Eye (tissue), 1 donor: ENCODE results near the gene UMAD1.
A peak's percentile ranks its signal among the peaks of the same experiment; 100 is the strongest.
"Not testable (repeated sequence)": the region's sequence is repeated elsewhere in the genome, so short reads cannot be mapped to it uniquely, and the experiment has no call there.

ENCODE experiments used
- DNase-seq: peaks from one replicate; pipeline ENCODE4 v3.0.0-alpha.2; 2015

The UMAD1 gene

GRCh38 chr7:7805511-7806153 is 165.1 kb downstream of the UMAD1 start:
- no peak for DNase-seq

- no peak for DNase-seq
Measured at GRCh38 chr7:7808156-7808555, 167.6 kb downstream of the UMAD1 start.

DNA sequence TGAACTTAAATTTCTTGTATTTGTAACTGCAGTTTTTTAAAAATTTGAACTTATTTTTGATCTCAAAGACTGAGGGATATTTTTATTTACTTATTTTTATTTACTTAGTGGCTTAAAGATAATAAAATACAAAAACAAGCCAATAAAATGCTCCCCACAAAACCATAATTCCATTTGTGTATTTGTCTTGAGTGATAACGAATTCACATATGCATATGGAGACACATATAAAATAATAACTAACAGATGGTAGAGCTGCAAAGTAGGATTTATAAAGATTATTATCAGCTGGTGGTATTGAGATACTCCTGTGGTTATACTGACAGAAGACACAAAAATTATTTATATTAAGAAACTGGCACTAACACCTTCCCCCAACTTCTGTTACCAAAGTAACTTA is 168.1 kb downstream of the UMAD1 start:
- DNase-seq, result no peak

DNA sequence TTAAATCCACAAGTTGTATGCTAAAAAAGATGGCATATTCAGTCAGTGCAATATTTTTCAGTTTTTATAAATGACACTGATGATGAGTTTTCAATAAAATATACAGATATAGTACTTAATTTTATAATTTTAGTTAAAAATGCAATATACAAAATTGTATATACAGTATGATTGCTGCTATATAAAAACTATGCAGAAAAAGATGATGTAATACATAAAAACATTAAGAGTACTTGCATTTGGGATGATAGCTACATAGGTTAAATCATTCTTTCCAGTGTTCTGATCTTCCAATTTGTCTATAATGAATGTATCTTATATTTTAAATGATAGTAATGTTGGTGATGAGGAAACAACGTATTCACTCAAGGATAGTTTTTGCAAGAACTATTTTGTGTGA is 169.8 kb downstream of the UMAD1 start:
- DNase-seq, result no peak

- no peak for DNase-seq
Measured at GRCh38 chr7:7810826-7811225, 170.3 kb downstream of the UMAD1 start.

GRCh38 chr7:7812112-7812511 is 171.6 kb downstream of the UMAD1 start:
- no peak for DNase-seq

DNA sequence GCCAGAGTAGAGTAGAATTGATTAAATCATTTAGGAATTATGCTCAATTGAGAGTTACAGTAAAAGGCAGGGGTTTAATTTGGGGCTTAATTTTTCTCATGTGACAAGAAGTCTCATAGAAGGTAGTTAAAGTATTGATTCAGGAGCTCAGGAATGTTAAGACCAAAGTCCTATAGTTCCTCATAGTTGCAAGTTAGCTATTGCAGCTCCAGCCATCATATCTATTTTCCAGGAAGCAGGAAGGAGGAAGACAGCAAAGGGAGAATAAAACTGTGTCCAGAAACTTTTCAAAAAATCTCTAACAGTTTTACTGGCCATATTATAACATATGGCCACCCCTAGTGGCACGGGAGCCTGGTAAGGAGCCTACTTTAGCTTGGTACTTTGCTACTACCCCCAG is 174.8 kb downstream of the UMAD1 start:
- DNase-seq, result no peak

GRCh38 chr7:7816084-7816483 is 175.5 kb downstream of the UMAD1 start:
- no peak for DNase-seq

DNA sequence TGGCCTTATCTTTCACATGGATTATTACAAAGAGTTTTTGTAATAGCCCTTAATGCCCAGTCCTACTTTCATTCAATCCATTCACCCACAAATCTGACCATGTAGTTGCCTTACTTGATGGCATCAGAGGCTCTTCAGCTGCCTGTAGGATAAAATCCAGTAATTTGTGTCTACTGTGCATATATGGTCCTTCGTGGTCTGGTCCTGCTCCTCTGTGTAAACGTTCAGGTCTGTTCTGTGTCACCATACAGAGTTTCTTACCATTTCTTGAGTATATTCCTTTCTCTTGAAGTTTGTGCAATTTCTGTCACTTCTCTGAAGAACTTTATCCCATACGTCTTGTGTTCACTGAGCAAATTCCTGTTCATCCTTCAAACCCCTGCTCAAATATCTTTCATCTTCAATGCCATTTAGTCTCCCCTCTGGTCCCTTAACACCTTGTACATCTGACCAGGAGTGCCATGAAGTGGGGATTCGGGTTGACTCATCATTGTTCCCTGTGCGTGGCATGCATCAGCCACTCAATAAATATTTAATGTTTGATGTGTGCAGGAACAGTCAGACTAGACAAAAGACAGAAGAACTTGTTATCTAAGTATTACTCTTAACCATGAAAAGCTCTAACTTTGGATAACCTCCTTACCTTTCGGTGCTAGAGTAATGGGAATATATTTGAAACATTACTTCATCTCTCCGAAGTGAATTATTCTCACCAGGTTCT is 176.4 kb downstream of the UMAD1 start:
- peak; percentile 10 for DNase-seq

GRCh38 chr7:7817748-7818147 is 177.2 kb downstream of the UMAD1 start:
- no peak for DNase-seq

DNA sequence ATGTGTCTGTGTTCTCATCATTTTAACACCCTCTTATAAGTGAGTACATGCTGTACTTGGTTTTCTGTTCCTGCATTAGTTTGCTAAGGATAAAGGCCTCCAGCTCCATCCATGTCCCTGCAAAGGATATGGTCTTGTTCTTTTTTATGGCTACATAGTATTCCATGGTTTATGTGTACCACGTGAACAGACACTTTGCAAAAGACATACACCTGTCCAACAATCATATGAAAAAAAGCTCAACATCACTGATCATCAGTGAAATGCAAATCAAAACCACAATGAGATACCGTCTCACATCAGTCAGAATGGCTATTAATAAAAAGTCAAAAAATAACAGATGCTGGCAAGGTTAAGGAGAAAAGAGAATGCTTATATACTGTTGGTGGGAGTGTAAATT is 177.6 kb downstream of the UMAD1 start:
- not testable (repeated sequence) for DNase-seq

- DNase-seq, result no peak
Measured at GRCh38 chr7:7819442-7820247, 179.1 kb downstream of the UMAD1 start.

DNA sequence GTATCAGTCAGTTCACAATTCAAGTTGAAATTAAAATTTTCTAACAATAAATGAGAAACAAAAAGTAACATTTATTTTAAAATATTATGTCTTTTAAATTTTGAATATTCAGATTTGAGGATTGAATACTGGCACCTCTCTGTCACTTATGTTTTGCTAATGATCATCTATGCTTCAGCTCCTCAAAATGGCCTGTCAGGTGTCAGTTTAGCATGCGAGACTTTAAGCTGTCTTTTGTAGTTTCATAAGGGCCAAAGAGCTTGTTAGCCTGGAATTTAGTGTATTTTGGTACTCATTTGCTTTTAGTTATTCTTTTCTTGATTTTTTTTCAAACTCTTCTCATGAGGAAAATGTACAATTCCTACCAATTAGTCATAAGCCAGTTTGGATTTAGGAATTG is 179.9 kb downstream of the UMAD1 start:
- DNase-seq, result no peak

DNA sequence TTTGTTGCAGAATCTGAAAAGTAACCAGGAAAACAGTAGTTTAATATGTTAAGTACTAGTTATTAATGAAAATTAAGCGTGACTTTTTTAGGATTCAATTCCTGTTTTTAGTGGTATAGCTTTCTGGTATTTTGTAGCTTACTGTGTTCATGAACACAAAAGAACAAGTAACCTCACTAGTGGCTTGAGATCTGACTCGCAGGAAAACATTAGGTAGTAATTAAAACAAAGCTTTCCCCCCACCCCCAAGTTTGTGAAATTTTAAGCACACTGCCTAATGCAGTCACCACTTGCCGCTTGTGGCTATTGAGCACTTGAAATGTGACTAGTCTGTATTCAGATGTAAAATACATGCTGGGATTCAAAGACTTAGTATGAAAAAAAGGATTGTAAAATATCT is 180.4 kb downstream of the UMAD1 start:
- DNase-seq, result no peak

DNA sequence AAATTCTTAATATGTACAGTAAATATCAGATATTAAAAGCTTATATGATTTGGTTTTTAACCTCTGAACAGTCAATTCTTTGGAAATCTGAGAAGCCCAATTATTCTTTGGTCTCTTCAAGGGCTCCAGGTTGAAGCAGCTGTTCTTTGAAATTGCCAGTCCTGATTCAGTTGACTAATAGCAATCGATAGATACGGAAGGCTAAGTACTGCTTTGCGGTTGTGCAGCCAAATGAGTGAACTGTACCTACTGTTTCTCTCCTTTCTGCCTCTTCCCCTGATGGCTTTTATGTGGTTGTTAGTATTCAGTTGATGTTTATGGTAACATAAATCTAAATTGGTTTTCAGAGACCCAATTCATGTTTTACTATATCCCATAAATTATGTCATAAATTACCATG is 181.0 kb downstream of the UMAD1 start:
- no peak for DNase-seq

DNA sequence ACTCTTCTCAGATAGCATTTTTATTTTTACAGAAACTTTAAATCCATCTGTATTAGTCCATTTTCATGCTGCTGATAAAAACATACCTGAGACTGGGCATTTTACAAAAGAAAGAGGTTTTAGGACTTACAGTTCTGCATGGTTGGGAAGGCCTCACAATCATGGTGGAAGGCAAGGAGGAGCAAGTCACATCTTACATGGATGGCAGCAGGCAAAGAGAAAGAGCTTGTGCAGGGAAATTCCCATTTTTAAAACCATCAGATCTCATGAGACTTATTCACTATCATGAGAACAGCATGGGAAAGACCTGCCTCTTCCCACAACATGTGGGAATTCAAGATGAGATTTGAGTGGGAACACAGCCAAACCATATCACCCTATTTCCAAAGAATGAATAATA is 184.7 kb downstream of the UMAD1 start:
- not testable (repeated sequence) for DNase-seq

DNA sequence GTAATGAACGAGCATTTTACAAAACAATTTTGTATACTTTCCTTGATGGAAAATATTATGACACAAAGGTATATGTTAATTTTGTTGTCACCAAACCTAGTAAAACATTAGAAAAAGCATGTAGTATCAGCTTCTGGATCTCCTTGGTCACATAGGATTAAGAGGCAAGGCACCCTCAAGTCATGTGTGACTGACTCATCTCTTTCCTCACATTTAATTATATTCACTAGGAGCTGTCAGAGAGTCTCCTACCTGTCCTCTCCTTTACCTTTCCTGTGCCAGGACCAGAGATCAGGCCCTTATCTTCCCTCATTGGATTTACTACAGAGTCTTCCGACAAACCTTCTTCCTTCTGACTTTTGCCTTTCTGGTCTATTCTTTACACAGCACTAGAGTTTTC is 189.1 kb downstream of the UMAD1 start:
- no peak for DNase-seq

DNA sequence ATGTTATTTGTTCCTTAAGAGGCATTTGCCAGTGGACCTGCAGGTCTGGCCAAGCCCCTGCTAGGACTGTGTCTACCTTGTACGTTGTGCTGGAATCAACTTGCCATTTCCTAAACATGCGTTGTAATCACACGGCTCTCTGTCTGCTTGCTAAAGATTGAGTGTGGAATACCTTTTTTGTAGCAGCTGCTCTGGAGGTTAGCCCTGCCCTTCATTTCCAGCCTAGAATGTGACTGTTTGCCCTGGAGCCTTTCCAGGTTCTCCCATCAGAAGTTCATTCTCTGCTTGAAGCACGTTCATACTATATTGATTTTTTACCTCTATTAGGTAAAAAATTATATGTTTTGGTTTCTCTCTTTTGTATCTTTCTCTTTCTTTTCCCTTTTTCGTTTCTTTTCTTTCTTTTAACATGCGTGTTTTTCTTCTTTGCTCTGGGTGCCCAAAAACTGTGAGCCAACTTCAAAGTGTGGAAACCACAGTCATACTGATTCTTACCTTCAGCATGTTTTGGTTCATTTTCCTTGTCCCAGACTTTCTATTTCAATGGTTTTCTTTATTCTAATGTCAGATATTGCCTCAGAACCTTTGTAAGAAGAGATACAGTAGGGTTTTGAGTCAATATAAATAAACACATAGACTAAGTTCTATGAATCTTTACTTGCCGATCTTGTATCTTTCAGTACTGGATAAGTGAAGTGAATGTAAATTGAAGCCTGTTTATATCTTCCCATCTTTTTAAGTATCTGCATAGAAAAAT is 189.7 kb downstream of the UMAD1 start:
- DNase-seq, result no peak

DNA sequence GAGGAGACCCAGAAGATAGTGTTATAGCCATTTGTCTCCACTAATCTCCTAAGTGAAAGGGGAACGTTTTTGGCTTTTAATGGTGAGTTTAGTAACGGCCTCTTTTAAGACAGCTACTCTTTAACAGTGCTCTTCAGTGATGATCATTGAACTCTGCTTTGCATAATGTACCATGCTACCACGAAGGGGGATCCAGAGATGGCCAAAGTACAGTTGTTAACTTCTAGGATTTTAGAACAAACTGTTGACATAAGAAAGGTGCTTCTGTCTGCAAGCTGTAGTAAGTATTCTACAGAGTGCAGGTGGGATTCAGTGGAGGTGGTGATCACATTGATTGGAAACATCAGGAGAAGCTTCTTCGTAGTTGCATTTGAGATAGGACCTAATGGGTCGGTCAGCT is 192.0 kb downstream of the UMAD1 start:
- no peak for DNase-seq

DNA sequence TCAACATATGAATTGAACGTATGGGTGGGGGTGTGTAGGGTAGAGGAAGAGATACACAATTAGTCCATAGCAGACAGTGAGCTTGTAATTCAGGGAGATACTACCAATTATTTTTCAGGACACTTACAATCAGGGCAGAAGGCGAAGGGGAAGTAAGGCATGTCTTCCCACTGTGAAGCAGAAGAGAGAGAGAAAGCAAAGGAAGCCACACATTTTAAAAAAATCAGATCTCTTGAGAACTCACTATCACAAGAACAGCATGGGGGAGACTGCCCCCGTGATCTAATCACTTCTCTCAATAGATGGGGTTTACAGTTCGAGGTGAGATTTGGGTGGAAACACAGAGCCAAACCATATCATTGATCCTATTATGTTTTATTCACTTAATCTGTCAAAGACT is 194.2 kb downstream of the UMAD1 start:
- no peak for DNase-seq

- no peak for DNase-seq
Measured at GRCh38 chr7:7841027-7841426, 200.5 kb downstream of the UMAD1 start.

GRCh38 chr7:7843240-7843639 is 202.7 kb downstream of the UMAD1 start:
- no peak for DNase-seq

GRCh38 chr7:7843972-7844371 is 203.4 kb downstream of the UMAD1 start:
- no peak for DNase-seq
